COLO668 (cell line): ENCODE measurements around the gene FOXO3B.
"Not testable (repeated sequence)": the region's sequence is repeated elsewhere in the genome, so short reads cannot be mapped to it uniquely, and the experiment has no call there.

ENCODE experiments used
- DNase-seq: peaks from one replicate; lab custom pipeline; 2025; ENCODE audit not compliant: unreplicated experiment; lab: John Stamatoyannopoulos, UW

The FOXO3B gene

GRCh38 chr17:18661924-18662624 lies 20.0 kb downstream of the FOXO3B start:
- DNase-seq, result not testable (repeated sequence)

GRCh38 chr17:18650094-18650493 lies 32.0 kb downstream of the FOXO3B start:
- DNase-seq, result not testable (repeated sequence)

GRCh38 chr17:18644291-18644690 lies 37.8 kb downstream of the FOXO3B start, which contains the start of gene TBC1D28:
TBC1D28 (minus strand) TSS chr17:18644391; CDS start chr17:18641352, 3,039 bp downstream.
- DNase-seq, result not testable (repeated sequence)

DNA sequence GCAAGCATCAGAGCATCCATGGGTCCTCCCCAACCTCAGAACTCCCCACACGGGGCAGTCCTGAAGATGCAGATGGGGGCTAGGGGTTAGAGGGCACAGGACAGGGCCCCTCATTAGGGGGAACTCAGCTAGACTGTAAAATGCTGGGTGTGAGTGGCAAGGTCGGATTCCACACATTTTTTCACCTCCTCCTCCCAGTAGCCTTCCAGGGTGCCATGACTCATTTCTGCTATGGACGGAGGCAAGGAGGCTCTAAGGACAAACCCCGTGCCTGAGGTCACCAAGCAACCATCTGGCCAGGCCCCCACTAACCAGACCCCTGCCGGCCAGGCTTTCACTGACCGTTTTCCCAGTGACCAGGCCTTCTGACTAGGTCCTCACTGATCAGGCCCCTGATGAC lies 39.0 kb downstream of the FOXO3B start:
- DNase-seq, result not testable (repeated sequence)

GRCh38 chr17:18638357-18638756 lies 43.8 kb downstream of the FOXO3B start:
- DNase-seq, result not testable (repeated sequence)

DNA sequence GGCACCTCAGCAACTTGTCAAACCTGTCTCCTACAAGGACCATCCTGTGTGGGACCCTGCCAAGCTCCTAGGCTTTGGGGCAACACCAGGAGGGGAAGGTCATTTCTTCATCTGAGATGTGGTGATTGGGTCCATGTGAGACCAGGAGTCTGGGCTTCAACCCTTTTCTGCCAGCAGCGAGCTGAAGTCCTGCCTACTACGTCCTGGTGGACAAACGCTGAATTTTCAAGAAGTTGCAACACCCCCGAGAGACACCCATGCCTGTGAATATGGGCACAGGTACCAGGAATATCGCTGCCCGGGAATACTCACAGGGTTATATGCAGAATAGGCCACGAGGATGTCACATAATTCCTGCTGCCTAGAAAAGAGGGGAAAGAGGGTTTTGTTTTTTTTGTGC lies 45.9 kb downstream of the FOXO3B start:
- DNase-seq, result not testable (repeated sequence)

GRCh38 chr17:18635773-18636172 lies 46.3 kb downstream of the FOXO3B start:
- DNase-seq, result not testable (repeated sequence)

GRCh38 chr17:18634550-18635263 lies 47.4 kb downstream of the FOXO3B start:
- not testable (repeated sequence) for DNase-seq
